HG02884 (cell line): ENCODE results near the gene DLGAP1.

Experiments used
- ATAC-seq: cut with Tn5 transposase; IDR thresholded peaks from one replicate; pipeline ENCODE4 v1.9.1; 2021; ENCODE audit warnings: mild to moderate bottlenecking, moderate library complexity; ENCODE audit not compliant: unreplicated experiment

The DLGAP1 gene

GRCh38 chr18:3952031-3952430, 503.1 kb downstream of the DLGAP1 start:
- no peak for ATAC-seq

GRCh38 chr18:3950668-3951404, 504.3 kb downstream of the DLGAP1 start:
- no peak for ATAC-seq

GRCh38 chr18:3948958-3949357, 506.1 kb downstream of the DLGAP1 start:
- ATAC-seq, result no peak

GRCh38 chr18:3947383-3947782, 507.7 kb downstream of the DLGAP1 start:
- ATAC-seq, result no peak

- no peak for ATAC-seq
Measured at GRCh38 chr18:3935305-3935704, 519.8 kb downstream of the DLGAP1 start.

- ATAC-seq, result no peak
Measured at GRCh38 chr18:3932276-3932675, 522.8 kb downstream of the DLGAP1 start.

- no peak for ATAC-seq
Measured at GRCh38 chr18:3931542-3932112, 523.5 kb downstream of the DLGAP1 start.

GRCh38 chr18:3931013-3931315, 524.1 kb downstream of the DLGAP1 start:
- no peak for ATAC-seq

GRCh38 chr18:3930126-3931012, 524.7 kb downstream of the DLGAP1 start:
- ATAC-seq, result no peak

GRCh38 chr18:3924455-3924854, 530.7 kb downstream of the DLGAP1 start:
- ATAC-seq, result no peak

GRCh38 chr18:3923750-3924149, 531.4 kb downstream of the DLGAP1 start:
- no peak for ATAC-seq

GRCh38 chr18:3921826-3922225, 533.3 kb downstream of the DLGAP1 start:
- ATAC-seq, result no peak

- no peak for ATAC-seq
Measured at GRCh38 chr18:3920832-3921231, 534.3 kb downstream of the DLGAP1 start.

- no peak for ATAC-seq
Measured at GRCh38 chr18:3919396-3920061, 535.6 kb downstream of the DLGAP1 start.

- ATAC-seq, result no peak
Measured at GRCh38 chr18:3916082-3916481, 539.0 kb downstream of the DLGAP1 start.

- no peak for ATAC-seq
Measured at GRCh38 chr18:3914833-3915610, 540.1 kb downstream of the DLGAP1 start.

GRCh38 chr18:3914109-3914508, 541.0 kb downstream of the DLGAP1 start:
- ATAC-seq, result no peak

GRCh38 chr18:3912705-3913104, 542.4 kb downstream of the DLGAP1 start:
- ATAC-seq, result no peak

- no peak for ATAC-seq
Measured at GRCh38 chr18:3911413-3911812, 543.7 kb downstream of the DLGAP1 start.

GRCh38 chr18:3910512-3910911, 544.6 kb downstream of the DLGAP1 start:
- ATAC-seq, result no peak

GRCh38 chr18:3907955-3908354, 547.2 kb downstream of the DLGAP1 start:
- ATAC-seq, result no peak
